HG03558 (cell line): Measurements from ENCODE around the gene OR2AK2.

ENCODE experiments used
- ATAC-seq: cut with Tn5 transposase; IDR thresholded peaks from one replicate; pipeline ENCODE4 v1.9.1; 2021; ENCODE audit warnings: moderate number of reproducible peaks; ENCODE audit not compliant: unreplicated experiment; ENCODE audit errors: extremely low read depth

Gene OR2AK2

DNA sequence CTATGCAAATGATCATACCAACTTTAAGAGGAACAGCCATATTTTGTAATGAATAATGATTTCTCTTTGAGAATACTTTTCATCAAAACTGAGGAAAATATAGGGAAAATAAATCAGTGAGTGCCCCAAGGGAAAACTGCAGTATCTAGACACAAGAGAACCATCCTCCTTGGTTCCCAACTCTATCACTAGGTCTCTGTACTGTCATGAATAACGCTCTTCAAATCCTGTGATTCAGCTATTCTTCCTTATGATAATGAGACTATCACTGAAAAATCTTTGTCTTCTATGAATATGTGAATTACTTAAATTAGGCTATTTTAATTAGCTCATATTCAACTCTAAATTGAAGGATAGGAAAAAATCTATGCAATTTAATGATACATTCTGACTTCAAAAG is 50.8 kb downstream of the OR2AK2 start:
- no peak for ATAC-seq
